GM10266 (cell line): ENCODE measurements around the gene RAB27A.
A peak's percentile ranks its signal among the peaks of the same experiment; 100 is the strongest.

Experiments used
- DNase-seq: peaks from one replicate; pipeline ENCODE4 v3.0.0; 2012; ENCODE audit errors: extremely low spot score
- CTCF ChIP-seq: IDR thresholded peaks from 2 replicates; pipeline ENCODE4 v1.5.1; 2012; ENCODE audit warnings: mild to moderate bottlenecking, low read depth; ENCODE audit not compliant: control insufficient read depth, insufficient read depth; ENCODE audit errors: missing control alignments

RAB27A gene

GRCh38 chr15:55231455-55231854 lies 58.2 kb downstream of the RAB27A start:
- no peak for TF ChIP-seq CTCF
- no peak for DNase-seq

GRCh38 chr15:55230953-55231352 lies 58.7 kb downstream of the RAB27A start:
- no peak for TF ChIP-seq CTCF
- no peak for DNase-seq

- no peak for TF ChIP-seq CTCF
- no peak for DNase-seq
These were observed 59.5 kb downstream of the RAB27A start for GRCh38 chr15:55230051-55230670.

GRCh38 chr15:55226127-55226526 lies 63.5 kb downstream of the RAB27A start:
- no peak for TF ChIP-seq CTCF
- no peak for DNase-seq

- TF ChIP-seq CTCF: no peak
- DNase-seq: no peak
These were observed 64.7 kb downstream of the RAB27A start for GRCh38 chr15:55224892-55225291.

- peak; percentile 16 for DNase-seq
- no peak for TF ChIP-seq CTCF
These were observed 67.0 kb downstream of the RAB27A start for GRCh38 chr15:55222588-55222987.

GRCh38 chr15:55221090-55222011 lies 68.3 kb downstream of the RAB27A start:
- no peak for TF ChIP-seq CTCF
- DNase-seq: peak; percentile 61
